Fibroblast of the aortic adventitia (primary cell): ENCODE results near the gene RNF128. TPM values are rescaled to one million over a fixed set of nuclear protein-coding genes. Genes with fewer than 3 reads are reported as not detected.

ENCODE experiments used
- DNase-seq: peaks from one replicate; pipeline ENCODE4 v3.0.0-alpha.2; 2010; ENCODE audit warnings: low read depth
- H3K4me3 ChIP-seq: 2 replicates; pipeline ENCODE4 v1.5.1; 2011; ENCODE audit warnings: low read depth, mild to moderate bottlenecking, control low read depth, low read length, moderate library complexity
- CTCF ChIP-seq: IDR thresholded peaks from 2 replicates; pipeline ENCODE4 v1.5.1; 2011; ENCODE audit warnings: mild to moderate bottlenecking, low read length, control low read depth, inconsistent platforms; ENCODE audit not compliant: insufficient read depth
- total RNA-seq: library from RNA; depleted of rRNA; stranded (reverse); fragments of >200 nt; gene quantifications from 2 replicates; pipeline ENCODE4 v1.2.3, GENCODE V29; 2012; ENCODE audit warnings: low replicate concordance

RNF128 gene
- total RNA-seq, 1 donor = 12.6 TPM

- no peak overlapping the region for H3K4me3 ChIP-seq
- no peak for DNase-seq
- no peak for TF ChIP-seq CTCF
Measured at GRCh38 chrX:106780264-106780663, 53.8 kb downstream of the RNF128 start.

- peak; percentile 40 for DNase-seq
- no peak overlapping the region for H3K4me3 ChIP-seq
- TF ChIP-seq CTCF = no peak
Measured at GRCh38 chrX:106780664-106781377, 54.3 kb downstream of the RNF128 start.

GRCh38 chrX:106783716-106784115 is 57.2 kb downstream of the RNF128 start:
- H3K4me3 ChIP-seq = no peak overlapping the region
- TF ChIP-seq CTCF = no peak
- no peak for DNase-seq

GRCh38 chrX:106791495-106791894 is 65.0 kb downstream of the RNF128 start:
- TF ChIP-seq CTCF = peak; percentile 41
- DNase-seq = peak; percentile 54
- H3K4me3 ChIP-seq = no peak overlapping the region

GRCh38 chrX:106802063-106802387 is 75.5 kb downstream of the RNF128 start:
- no peak for TF ChIP-seq CTCF
- DNase-seq = no peak
- peak overlapping the region; percentile 90 for H3K4me3 ChIP-seq

GRCh38 chrX:106802388-106803275 is 76.1 kb downstream of the RNF128 start, which contains the start of gene TBC1D8B:
Gene TBC1D8B, plus strand, starts transcription at chrX:106802673. Its CDS starts 181 bp downstream, at chrX:106802854.
- DNase-seq = peak; percentile 93
- H3K4me3 ChIP-seq = peak within 1 kb of the TSS; percentile 90
- no peak for TF ChIP-seq CTCF
